Neural cell (in vitro differentiated cells): ENCODE data around the gene LRRC49. TPM values are rescaled to one million over a fixed set of nuclear protein-coding genes. Genes with fewer than 3 reads are reported as not detected.

Experiments
- H2AFZ ChIP-seq: fragments of 200-600, 300-800 bp; sonication (generic), shearing (Covaris generic); 2 replicates; pipeline ENCODE4 v1.6.0; 2014; ENCODE audit warnings: low read depth, mild to moderate bottlenecking, antibody characterized with exemption, low read length, moderate library complexity
- H3F3A ChIP-seq: fragments of 200-600 bp; shearing (Covaris generic); 2 replicates; pipeline ENCODE4 v1.6.1; 2016; ENCODE audit warnings: mild to moderate bottlenecking, moderate library complexity, mixed read lengths, antibody characterized with exemption, low read length; ENCODE audit not compliant: insufficient read depth, poor library complexity, severe bottlenecking
- H3K27ac ChIP-seq: fragments of 200-600, 300-800 bp; sonication (generic), shearing (Covaris generic); 2 replicates; pipeline ENCODE4 v1.5.1; 2014; ENCODE audit warnings: mild to moderate bottlenecking, low read length, moderate library complexity
- H3K27me3 ChIP-seq: fragments of 300-800, 200-600 bp; sonication (generic), shearing (Covaris generic); 2 replicates; pipeline ENCODE4 v1.6.0; 2014; ENCODE audit warnings: mild to moderate bottlenecking, low read depth, low read length, moderate library complexity; ENCODE audit not compliant: insufficient read depth
- H3K36me3 ChIP-seq: fragments of 300-800, 200-600 bp; sonication (generic), shearing (Covaris generic); 2 replicates; pipeline ENCODE4 v1.5.1; 2014; ENCODE audit warnings: mild to moderate bottlenecking, antibody characterized with exemption, low read length, moderate library complexity; ENCODE audit not compliant: insufficient read depth
- H3K4me2 ChIP-seq: fragments of 300-800, 200-600 bp; sonication (generic), shearing (Covaris generic); 2 replicates; pipeline ENCODE4 v1.6.0; 2014; ENCODE audit warnings: mild to moderate bottlenecking, low read length
- H3K4me3 ChIP-seq: fragments of 300-800, 200-600 bp; sonication (generic), shearing (Covaris generic); 2 replicates; pipeline ENCODE4 v1.5.1; 2014; ENCODE audit warnings: mild to moderate bottlenecking, low read length, moderate library complexity
- H3K79me2 ChIP-seq: fragments of 200-600 bp; shearing (Covaris generic); replicated peaks from 2 replicates; pipeline ENCODE4 v1.6.0; 2014; ENCODE audit warnings: mild to moderate bottlenecking, low read length, moderate library complexity; ENCODE audit not compliant: insufficient read depth
- H3K9ac ChIP-seq: fragments of 300-800, 200-600 bp; sonication (generic), shearing (Covaris generic); 2 replicates; pipeline ENCODE4 v1.6.1; 2016; ENCODE audit warnings: mild to moderate bottlenecking, low read length, mixed read lengths
- H3K9me2 ChIP-seq: fragments of 200-600 bp; shearing (Covaris generic); 2 replicates; pipeline ENCODE4 v1.6.1; 2016; ENCODE audit warnings: mild to moderate bottlenecking, low read length, mixed read lengths; ENCODE audit not compliant: insufficient read depth
- H3K9me3 ChIP-seq: fragments of 200-600, 300-800 bp; sonication (generic), shearing (Covaris generic); 2 replicates; pipeline ENCODE4 v1.6.1; 2016; ENCODE audit warnings: mild to moderate bottlenecking, mixed run types, low read length, moderate library complexity, mixed read lengths
- H4K20me1 ChIP-seq: fragments of 200-600 bp; shearing (Covaris generic); 2 replicates; pipeline ENCODE4 v1.6.1; 2016; ENCODE audit warnings: mild to moderate bottlenecking, mixed run types; ENCODE audit not compliant: insufficient read depth
- EP300 ChIP-seq: fragments of 450-650 bp; conservative IDR thresholded peaks from 2 replicates; pipeline ENCODE4 v1.6.1; 2014; ENCODE audit warnings: antibody characterized with exemption, mild to moderate bottlenecking, moderate library complexity; ENCODE audit not compliant: poor library complexity, severe bottlenecking
- EZH2 ChIP-seq: fragments of 200-600, 300-800 bp; shearing (Covaris generic), sonication (generic); IDR thresholded peaks from 2 replicates; pipeline ENCODE4 v1.6.1; 2014; ENCODE audit warnings: antibody characterized with exemption, low read length, borderline replicate concordance, mild to moderate bottlenecking; ENCODE audit not compliant: insufficient read depth, poor library complexity, severe bottlenecking
- MXI1 ChIP-seq: fragments of 450-650 bp; conservative IDR thresholded peaks from 2 replicates; pipeline ENCODE4 v1.6.1; 2014; ENCODE audit warnings: antibody characterized with exemption, mild to moderate bottlenecking; ENCODE audit not compliant: poor library complexity, severe bottlenecking
- POLR2AphosphoS5 ChIP-seq: IDR thresholded peaks from 2 replicates; pipeline ENCODE4 v1.6.1; 2012
- RAD21 ChIP-seq: fragments of 450-650 bp; conservative IDR thresholded peaks from 2 replicates; pipeline ENCODE4 v1.6.1; 2014; ENCODE audit warnings: antibody characterized with exemption, mild to moderate bottlenecking, moderate library complexity
- REST ChIP-seq: IDR thresholded peaks from 2 replicates; pipeline ENCODE4 v1.6.1; 2012; ENCODE audit warnings: borderline replicate concordance
- SMC3 ChIP-seq: fragments of 450-650 bp; conservative IDR thresholded peaks from 2 replicates; pipeline ENCODE4 v1.6.1; 2014; ENCODE audit warnings: antibody characterized with exemption, mild to moderate bottlenecking, moderate library complexity; ENCODE audit not compliant: poor library complexity
- TAF1 ChIP-seq: IDR thresholded peaks from 2 replicates; pipeline ENCODE4 v1.6.1; 2012; ENCODE audit warnings: low read depth
- polyA plus RNA-seq: library from polyadenylated mRNA; depleted of rRNA; stranded (reverse); fragments of >200 nt; gene quantifications from 2 replicates; pipeline ENCODE4 v1.2.3, GENCODE V29; 2014
- TF ChIP-seq, protein P1 (sequence below): fragments of 450-650 bp; IDR thresholded peaks from 2 replicates; pipeline ENCODE4 v1.5.1; 2014; ENCODE audit warnings: antibody characterized with exemption, mild to moderate bottlenecking, moderate library complexity; ENCODE audit not compliant: poor library complexity, severe bottlenecking

Gene LRRC49
- polyA plus RNA-seq, 1 donor from 2014 or later: 141 TPM

DNA sequence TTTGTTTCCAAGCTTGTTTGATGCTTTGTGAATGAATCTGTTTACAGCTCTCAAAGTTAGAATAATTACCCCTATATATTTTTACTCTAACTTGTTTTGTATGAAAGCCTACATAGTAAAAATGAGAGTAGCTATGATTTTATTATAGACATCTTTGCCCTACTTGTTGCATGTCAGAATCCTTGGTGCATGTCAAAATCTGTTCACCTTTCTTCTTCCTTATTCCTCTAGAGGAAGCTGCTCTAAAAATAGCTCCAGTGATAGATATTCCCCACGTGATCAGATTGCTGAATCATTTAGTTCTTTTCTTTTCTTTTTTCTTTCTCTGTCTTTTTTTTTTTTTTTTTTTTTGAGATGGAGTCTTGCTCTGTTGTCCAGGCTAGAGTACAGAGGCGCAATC, 39.8 kb downstream of the LRRC49 start (continued):
- TF ChIP-seq MXI1: no peak
- no peak for TF ChIP-seq RAD21

GRCh38 chr15:70933411-70933810, 40.8 kb downstream of the LRRC49 start:
- no peak for TF ChIP-seq EZH2
- no peak for TF ChIP-seq RAD21
- TF ChIP-seq EP300: no peak
- TF ChIP-seq POLR2AphosphoS5: no peak
- no peak for TF ChIP-seq REST
- Histone ChIP-seq H3K9me3 (no peaks in the 10 kb centered on the region), H3K27me3 (no peaks in the 10 kb centered on the region), H3K4me3 (no peak overlapping the region), H3K27ac (no peak overlapping the region), H3K36me3 (no peaks in the 10 kb centered on the region), H3K9ac (no peak overlapping the region), H2AFZ (no peak overlapping the region), H4K20me1 (no peaks in the 10 kb centered on the region), H3K9me2 (no peaks in the 10 kb centered on the region), H3K79me2 (no peaks in the 10 kb centered on the region), H3F3A (no peaks in the 10 kb centered on the region), H3K4me2 (no peak overlapping the region)

- no peaks in the 10 kb centered on the region for H3F3A ChIP-seq
- no peaks in the 10 kb centered on the region for H3K9me3 ChIP-seq
- H3K9me2 ChIP-seq: no peaks in the 10 kb centered on the region
- H3K4me2 ChIP-seq: no peak overlapping the region
- no peak overlapping the region for H3K4me3 ChIP-seq
- H2AFZ ChIP-seq: no peak overlapping the region
- H3K36me3 ChIP-seq: no peaks in the 10 kb centered on the region
- no peaks in the 10 kb centered on the region for H3K27me3 ChIP-seq
- H4K20me1 ChIP-seq: no peaks in the 10 kb centered on the region
- no peak overlapping the region for H3K9ac ChIP-seq
- no peak overlapping the region for H3K27ac ChIP-seq
- TF ChIP-seq MXI1 (no peak), POLR2AphosphoS5 (no peak), EP300 (no peak), SMC3 (no peak), TAF1 (no peak), EZH2 (no peak), RAD21 (no peak), REST (no peak)
- TF ChIP-seq, protein P1, sequence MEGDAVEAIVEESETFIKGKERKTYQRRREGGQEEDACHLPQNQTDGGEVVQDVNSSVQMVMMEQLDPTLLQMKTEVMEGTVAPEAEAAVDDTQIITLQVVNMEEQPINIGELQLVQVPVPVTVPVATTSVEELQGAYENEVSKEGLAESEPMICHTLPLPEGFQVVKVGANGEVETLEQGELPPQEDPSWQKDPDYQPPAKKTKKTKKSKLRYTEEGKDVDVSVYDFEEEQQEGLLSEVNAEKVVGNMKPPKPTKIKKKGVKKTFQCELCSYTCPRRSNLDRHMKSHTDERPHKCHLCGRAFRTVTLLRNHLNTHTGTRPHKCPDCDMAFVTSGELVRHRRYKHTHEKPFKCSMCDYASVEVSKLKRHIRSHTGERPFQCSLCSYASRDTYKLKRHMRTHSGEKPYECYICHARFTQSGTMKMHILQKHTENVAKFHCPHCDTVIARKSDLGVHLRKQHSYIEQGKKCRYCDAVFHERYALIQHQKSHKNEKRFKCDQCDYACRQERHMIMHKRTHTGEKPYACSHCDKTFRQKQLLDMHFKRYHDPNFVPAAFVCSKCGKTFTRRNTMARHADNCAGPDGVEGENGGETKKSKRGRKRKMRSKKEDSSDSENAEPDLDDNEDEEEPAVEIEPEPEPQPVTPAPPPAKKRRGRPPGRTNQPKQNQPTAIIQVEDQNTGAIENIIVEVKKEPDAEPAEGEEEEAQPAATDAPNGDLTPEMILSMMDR: no peak
- H3K79me2 ChIP-seq: no peaks in the 10 kb centered on the region
Measured at GRCh38 chr15:70935631-70936030, 43.0 kb downstream of the LRRC49 start.
